Neural progenitor cell (in vitro differentiated cells): ENCODE results near the gene AUTS2.

Experiments
- EZH2 ChIP-seq: fragments of 200-600 bp; sonication (generic); IDR thresholded peaks from 2 replicates; pipeline ENCODE4 v1.6.1; 2017; ENCODE audit warnings: antibody characterized with exemption, mild to moderate bottlenecking, moderate library complexity
- EZH2phosphoT487 ChIP-seq: fragments of 200-600 bp; sonication (generic); IDR thresholded peaks from 2 replicates; pipeline ENCODE4 v1.6.1; 2017; ENCODE audit warnings: antibody characterized with exemption
- TF ChIP-seq, protein P1 (sequence below): fragments of 200-600 bp; sonication (generic); IDR thresholded peaks from 2 replicates; pipeline ENCODE4 v1.5.1; 2017; ENCODE audit warnings: antibody characterized with exemption, mild to moderate bottlenecking

DNA sequence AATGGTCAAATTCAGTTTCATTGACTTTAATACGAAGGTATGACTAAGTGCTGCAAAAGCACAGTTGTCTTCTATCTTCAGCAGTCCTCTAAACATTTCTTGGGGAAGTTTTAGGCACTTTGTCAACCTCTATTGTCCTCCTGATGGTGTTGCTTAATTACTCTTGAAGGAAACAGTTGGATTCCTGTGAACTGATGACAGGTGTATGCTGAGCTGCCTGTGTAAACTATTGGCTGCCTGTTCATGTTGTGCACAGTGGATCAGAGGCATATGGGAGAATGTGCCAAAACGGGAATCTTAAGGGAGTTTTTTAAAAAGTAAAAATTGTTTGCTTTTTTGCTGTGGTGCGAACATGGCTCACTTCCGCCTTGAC lies 221.0 kb downstream of the AUTS2 start:
- TF ChIP-seq EZH2phosphoT487 (no peak), EZH2 (no peak)
- TF ChIP-seq, protein P1, sequence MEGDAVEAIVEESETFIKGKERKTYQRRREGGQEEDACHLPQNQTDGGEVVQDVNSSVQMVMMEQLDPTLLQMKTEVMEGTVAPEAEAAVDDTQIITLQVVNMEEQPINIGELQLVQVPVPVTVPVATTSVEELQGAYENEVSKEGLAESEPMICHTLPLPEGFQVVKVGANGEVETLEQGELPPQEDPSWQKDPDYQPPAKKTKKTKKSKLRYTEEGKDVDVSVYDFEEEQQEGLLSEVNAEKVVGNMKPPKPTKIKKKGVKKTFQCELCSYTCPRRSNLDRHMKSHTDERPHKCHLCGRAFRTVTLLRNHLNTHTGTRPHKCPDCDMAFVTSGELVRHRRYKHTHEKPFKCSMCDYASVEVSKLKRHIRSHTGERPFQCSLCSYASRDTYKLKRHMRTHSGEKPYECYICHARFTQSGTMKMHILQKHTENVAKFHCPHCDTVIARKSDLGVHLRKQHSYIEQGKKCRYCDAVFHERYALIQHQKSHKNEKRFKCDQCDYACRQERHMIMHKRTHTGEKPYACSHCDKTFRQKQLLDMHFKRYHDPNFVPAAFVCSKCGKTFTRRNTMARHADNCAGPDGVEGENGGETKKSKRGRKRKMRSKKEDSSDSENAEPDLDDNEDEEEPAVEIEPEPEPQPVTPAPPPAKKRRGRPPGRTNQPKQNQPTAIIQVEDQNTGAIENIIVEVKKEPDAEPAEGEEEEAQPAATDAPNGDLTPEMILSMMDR = no peak
